ENCODE data around the gene CCDC106.

Gene CCDC106

DNA sequence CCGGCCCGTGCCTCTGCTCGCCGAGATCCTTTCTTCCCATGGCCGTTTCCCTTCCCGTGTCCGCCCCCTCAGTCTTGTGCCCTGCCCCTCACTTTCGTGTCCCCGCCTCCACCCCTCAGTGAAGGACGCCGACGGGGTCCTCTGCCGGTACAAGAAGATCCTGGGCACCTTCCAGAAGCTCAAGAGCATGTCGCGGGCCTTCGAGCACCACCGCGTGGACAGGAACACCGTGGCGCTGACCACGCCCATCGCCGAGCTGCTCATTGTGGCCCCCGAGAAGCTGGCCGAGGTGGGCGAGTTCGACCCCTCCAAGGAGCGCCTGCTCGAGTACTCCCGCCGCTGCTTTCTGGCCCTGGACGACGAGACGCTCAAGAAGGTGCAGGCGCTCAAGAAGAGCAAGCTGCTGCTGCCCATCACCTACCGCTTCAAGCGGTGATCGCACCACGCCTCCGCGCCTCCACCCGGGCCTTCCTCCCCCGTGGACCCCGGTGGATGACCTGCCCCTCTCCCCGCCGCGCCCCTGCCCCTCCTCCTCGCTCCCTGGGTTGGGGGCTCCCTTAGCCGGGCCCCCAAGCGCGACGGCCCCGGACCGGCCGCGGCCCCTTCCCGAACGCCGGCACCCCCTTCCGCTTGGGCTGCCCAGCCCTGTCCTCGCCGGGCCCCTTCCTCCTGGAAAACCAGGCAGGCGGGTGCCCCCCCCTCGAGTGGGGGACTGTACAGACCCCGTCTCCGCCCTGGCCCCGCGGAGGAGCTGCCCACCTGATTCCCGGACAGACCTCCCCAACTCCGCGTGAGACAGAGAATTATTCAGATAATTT lies 4.5 kb downstream of the CCDC106 start:
- no peak for DNase-seq

DNA sequence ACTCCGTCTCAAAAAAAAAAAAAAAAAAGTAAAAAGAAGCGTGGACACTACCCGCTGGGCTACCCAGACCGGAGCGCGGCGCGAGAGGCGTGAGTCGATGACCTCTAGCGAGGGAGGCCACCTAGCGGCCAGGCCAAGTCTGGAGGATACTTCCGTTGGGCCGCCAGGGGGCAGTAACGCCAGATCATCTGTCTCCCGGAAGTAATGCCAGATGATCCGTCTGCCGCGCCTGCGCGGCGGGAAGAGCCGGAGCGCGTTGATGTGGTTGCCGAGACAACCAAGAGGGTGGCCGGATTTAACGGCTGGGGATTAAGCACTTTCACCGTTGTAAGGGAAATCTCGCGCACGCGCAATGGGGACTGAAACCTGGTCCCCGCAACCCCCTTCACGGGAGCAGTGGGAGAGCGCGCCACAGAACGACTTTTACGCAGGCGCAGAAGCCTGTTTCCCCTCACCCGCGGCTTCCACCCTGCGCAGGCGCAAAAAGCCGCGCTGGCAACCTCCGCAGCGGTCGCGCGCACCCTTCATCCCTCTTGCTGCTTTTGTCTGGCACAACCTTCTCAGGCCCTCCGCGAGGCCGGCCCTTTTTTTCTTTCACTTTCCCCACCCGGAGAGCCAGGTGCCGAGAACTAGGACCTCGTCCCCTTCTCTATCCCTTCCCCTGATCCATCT lies 5.8 kb downstream of the CCDC106 start:
- DNase-seq = peak; percentile 100

DNA sequence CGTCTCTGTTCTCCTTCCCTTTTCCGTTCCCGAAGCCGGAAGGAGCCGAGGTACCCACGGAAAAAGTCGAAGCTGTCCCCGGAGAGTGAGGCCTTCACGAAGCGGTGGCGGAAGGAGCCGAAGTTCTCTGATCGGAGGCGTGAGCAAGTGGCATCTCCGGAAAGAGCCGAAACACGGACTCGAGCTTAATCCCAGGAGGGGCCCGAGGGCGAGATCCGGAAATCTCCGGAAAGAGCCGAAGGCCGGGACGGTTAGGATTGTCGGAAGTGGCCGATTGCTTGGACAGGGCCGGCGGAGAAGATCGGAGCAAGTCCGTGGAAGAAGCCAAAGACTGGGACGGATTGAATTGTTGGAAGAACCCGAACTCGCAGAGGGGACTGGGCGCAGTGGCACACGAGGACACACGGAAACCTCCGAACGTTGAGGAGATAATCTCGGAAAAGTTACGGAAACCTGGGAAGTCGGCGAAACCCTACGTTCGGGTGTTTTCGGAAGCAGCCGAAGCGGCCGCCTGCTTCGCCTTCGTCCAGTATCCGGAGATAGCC lies 6.4 kb downstream of the CCDC106 start:
- peak; percentile 99 for DNase-seq

DNA sequence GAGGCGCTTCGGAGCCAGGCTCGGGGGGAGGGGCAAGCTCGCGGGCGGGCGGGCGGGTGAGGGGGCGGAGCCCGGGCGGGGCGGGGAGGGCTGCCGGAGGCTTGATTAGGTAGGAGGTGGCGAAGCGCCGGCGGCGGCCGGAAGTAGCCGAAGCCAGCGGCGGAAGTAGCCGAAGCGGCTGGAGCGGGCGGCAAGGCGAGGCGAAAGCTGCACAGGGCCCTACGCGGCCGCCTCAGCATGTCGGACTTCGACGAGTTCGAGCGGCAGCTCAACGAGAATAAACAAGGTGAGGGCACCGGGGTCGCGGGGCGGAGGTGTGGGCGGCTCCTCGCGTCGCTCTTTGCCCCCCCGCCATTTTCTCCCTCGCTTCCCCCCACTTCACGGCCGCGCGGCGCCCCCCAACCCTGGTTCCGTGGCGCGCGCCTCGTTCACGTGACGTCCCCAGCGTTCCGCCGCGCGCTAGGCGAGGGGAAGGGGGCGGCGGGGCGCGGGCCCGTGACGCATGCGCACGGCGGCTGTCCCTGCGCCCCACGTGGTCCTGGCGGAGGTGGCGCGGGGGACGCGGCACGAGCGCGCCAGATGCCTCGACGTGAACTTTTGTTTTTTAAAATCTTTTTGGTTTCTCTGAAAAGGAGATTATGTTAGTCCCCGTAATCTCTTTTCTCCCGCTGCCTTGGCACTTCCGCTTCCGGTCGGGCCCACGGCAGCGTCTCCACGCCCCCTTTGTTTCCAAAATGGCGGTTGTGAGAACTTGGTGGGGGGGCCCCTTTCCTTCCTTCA lies 7.0 kb downstream of the CCDC106 start, which contains the start of gene U2AF2:
U2AF2 (plus strand) TSS at position 168 of the 780 bp plus-strand sequence; CDS start at position 238, 70 bp downstream.
- peak; percentile 95 for DNase-seq

DNA sequence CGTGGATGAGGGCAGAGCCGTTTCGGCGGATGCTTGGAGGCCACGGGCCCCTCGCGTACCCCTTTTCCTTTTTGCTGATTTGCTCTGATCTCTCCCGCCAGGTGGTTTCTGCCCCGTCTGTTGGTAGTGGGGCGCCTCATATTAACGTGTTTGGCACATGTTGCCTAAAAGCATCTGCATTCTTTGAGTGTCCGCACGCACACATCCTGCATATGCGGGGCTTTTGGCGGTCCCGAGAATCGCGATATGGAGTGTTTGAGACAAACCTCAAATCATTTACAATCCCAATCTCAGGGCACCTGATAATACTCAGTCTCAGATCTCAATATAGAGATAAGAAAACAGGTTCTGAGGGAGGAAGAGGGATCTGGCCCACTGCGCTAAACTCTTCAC lies 7.6 kb downstream of the CCDC106 start:
- no peak for DNase-seq

DNA sequence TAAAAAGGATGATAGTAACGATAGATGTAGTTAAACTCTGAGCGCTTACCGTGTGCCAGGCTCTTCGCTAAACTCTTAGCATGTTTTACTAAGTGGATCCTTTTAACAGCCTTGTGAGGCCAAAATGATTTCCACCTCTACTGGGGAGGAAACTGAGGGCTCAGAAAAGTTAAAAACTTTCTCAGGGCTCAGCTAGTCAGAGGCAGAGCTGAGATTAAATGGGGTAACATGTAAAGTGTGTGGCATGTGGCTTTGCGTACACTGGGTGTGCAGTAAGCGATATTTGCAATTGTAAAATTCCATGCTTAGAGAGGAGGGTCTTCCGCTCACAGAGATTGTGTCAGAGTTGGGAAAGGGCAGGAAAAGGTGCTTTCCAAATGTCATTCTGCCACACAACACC lies 8.5 kb downstream of the CCDC106 start:
- DNase-seq = no peak

DNA sequence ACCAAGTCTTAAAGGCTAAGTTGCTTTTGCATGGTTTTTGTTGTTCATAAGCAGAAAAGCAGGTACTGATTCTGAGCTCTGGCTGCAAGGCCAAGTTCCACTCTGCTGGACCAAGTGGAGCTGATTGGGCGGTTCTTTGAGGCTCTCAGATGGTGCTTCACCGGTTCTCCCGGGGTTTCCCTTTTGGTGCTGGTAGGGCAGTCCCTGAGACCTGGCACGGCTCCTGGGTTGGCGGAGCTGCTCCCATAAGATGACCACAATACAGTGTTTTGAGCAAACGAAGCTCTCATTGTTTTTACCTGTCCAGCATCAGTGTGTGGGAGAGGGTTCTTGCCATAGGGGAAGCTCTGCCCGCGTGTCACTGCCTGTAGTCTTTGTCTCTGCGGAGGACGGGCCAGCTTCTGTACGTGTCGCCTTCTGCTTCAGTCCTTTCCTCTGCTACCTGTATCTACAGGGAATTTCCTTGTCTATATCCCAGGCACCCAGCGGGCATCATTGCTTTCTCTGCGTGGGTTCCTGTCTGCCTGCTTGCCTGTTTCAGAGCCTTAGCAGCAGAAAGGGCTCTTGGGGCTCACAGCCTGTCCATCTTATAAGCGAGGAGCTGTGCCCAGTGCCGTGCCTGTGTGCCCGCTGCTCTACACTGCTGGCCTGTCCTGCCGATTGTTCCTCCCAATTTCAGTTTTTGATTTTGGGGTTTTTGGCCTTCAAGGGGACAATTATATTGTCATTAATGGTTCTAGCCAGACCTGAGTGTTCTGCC lies 9.2 kb downstream of the CCDC106 start:
- no peak for DNase-seq

DNA sequence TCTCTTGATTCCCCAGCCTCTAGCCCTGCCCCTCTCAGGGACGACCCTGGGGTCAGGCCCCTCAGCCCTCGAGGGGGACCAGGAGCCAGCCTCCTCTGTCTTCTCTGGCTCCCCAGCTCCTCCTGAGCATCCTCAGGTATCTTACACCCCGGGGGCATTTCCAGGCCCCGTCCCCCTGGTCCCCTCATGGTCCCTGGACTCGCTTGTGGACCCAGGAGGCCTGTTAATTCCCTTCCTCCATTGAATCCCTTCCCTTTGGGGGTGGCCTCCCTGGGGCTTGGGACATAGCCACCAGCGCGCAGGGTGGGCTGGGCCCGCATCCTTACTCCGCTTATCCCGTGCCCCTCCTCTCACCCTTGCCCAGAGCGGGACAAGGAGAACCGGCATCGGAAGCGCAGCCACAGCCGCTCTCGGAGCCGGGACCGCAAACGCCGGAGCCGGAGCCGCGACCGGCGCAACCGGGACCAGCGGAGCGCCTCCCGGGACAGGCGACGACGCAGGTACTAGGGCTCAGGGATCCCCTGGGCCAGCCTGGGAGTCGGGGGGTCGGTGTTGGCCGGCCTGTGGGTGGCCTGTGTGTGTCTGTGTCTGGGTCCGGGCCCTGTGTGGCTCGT lies 10.9 kb downstream of the CCDC106 start:
- DNase-seq = no peak

DNA sequence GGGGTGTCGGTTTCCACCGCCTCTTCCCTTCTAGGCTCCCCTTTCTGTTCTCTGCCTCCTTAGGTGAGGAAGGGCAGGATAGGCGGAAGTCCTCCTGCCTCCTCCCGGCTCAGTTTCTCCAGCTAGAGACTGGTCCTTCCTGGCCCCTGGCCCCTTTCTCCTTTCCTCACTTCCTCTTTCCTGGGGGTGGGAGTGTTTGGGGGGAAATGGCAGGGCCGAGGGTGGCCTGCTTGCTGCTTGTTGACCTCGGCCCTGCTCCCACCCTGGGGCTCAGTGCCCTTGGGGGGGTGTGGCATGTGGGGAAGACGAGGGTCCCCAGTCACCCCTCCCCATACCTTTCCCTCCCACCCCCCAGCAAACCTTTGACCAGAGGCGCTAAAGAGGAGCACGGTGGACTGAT lies 11.8 kb downstream of the CCDC106 start:
- DNase-seq = no peak

DNA sequence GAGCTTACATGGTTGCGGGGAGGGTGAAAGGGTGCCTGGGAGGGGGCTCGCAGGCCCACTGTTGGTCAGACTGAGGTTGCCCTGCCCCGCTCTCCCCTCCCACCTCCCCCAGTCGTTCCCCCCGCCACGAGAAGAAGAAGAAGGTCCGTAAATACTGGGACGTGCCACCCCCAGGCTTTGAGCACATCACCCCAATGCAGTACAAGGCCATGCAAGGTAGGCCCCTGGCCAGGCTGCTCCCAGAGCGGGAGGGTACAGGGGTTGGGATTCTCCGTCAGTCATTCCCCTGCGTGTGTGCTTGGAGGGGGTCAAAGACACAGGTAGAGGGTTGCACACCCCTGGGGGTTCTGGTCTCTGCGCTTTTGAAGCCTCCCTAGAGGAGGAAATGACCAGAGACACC lies 12.4 kb downstream of the CCDC106 start:
- no peak for DNase-seq

DNA sequence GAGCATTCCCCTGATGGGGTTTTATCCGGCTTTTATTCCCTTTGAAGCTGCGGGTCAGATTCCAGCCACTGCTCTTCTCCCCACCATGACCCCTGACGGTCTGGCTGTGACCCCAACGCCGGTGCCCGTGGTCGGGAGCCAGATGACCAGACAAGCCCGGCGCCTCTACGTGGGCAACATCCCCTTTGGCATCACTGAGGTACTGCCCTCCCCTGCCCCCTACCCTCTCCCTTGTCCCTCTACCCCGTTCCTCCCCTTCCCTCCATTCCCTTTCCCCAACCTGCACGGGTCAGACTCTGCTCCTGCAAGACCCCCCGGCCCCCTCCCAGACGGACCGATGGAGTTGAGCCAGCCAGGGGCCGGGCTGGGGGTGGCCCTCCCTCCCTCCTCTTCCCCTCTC lies 13.0 kb downstream of the CCDC106 start:
- DNase-seq = no peak

DNA sequence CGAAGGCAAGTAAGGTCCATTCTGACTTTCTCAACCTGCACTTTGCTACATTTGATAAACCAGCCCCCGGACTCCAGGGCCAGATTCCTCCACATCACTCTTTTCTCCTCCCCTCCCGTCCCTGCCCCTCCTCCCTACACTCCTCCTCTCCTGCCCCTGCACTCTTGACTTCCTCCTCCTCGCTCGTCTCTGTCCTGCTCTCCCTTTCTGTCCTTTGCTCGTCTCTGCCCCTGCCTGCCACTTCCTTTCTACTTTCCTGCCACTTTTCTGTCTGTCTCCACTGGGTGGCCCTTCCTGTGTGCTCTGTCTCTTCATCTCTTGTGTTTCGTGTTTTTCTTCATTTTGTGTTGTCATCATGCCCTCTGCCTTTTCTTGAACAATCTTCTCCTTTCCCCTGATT lies 13.8 kb downstream of the CCDC106 start:
- no peak for DNase-seq

DNA sequence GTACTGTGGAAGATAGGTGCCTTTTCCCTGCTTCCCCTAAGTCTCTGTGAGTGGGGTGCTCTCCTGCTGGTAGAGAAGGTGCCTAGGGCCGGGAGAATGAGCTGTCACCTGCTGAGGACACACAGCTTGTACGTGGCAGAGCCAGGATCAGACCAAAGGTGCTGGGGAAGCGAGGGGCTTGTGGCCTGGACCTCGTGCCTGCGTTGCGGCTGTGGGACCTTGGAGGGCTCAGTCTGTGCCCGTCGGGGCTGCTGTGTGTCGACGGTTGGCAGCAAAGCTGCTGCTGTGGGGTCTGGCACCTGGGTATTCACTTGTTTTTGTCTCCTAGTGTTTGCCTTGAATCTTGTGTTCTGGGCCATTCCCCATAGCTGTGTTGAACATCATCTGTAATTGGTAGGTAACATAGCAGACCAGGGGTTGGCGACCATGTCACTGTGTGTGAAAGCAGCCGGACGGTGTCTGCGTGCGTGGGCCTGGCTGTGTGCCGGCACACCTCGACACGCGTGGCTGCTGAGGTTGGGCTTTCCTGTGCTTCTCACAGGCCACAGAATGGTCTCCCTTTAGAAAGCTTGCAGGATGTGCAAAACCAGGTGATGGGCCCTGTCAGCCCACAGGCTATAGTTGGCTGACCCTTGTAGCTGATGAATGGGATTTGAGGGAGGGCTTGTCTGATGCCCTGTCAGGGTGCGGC lies 16.0 kb downstream of the CCDC106 start:
- DNase-seq = no peak

DNA sequence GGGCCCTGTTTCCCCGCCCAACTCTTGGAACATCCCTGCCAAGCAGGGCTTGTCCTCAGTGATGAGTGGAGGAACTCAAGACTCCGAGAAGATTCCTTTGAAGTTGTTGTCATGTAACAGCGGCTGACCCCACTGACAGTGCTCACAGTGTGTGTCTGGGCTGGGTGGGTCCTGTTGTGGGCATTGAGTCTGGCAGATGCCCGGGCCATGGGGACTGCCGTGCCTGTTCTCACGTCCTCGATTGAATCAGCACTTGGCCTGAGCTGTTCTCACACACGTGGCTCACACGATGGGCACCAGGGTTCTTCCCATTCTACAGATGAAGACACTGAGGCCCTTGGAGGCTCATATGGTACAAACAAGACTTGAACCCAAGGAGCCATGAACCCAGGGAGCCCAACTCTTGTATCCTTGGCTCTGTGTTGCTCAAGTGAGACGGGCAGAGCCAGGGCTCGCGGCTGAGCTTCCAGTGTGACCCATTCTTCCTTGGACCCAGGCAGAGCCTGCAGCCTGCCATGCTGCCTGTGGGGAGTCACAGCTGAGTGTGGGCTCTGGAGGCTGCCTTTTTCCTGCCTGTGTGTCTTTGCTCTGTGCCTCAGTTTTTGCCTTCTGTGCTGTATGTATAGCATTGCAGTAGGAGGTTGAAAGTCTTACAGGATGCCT lies 18.5 kb downstream of the CCDC106 start:
- no peak for DNase-seq

DNA sequence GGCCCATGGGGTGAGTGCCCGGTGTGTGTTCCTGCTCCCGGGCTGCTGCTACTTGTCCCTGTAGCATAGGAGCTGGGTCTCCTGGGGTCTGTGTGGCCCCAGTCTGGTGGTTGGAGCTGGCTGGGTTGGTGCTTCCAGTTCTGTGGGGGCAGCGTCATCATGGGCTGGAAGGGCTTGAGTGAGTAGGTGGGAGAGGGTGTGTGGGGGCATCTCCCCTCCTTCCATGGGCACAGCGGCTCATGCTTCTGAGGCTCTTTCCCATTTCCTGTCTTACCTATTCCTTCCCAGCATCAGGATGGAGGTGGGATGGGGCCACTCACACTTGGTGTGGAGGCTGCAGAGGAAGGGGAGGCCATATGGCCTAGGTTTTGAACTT lies 19.0 kb downstream of the CCDC106 start:
- no peak for DNase-seq

DNA sequence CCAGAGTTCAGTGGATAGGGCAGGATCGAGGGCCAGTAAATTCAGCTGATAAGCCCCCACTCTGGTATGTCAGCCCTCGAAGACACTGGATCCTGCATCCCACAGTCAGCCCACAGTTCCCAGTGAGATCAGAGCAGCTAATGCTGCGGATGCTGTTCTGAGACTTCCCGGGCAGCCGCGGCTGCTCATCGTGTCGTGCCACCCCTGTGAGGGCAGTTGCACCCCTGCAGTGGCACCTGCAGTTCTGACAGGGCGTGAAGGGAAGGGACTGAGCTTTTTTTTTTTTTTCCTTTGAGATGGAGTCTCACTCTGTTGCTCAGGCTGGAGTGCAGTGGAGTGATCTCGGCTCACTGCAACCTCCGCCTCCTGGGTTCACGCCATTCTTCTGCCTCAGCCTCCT lies 19.5 kb downstream of the CCDC106 start:
- no peak for DNase-seq

DNA sequence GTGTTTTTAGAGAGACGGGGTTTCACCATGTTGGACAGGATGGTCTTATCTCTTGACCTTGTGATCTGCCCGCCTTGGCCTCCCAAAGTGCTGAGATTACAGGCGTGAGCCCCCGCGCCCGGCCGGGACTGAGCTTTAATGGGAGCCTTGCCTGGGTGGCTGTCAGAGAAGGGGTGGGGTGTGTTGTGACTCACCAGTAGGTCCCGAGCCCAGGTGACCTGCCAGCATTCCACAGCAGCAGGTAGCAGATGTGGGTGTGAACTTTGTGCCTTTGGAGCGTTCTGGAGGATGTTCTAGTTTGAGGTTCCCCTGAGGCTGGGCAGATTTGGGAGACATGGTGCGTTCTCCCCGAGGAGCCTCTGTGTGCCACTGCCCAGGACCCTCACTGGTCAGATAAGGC lies 19.9 kb downstream of the CCDC106 start:
- no peak for DNase-seq

DNA sequence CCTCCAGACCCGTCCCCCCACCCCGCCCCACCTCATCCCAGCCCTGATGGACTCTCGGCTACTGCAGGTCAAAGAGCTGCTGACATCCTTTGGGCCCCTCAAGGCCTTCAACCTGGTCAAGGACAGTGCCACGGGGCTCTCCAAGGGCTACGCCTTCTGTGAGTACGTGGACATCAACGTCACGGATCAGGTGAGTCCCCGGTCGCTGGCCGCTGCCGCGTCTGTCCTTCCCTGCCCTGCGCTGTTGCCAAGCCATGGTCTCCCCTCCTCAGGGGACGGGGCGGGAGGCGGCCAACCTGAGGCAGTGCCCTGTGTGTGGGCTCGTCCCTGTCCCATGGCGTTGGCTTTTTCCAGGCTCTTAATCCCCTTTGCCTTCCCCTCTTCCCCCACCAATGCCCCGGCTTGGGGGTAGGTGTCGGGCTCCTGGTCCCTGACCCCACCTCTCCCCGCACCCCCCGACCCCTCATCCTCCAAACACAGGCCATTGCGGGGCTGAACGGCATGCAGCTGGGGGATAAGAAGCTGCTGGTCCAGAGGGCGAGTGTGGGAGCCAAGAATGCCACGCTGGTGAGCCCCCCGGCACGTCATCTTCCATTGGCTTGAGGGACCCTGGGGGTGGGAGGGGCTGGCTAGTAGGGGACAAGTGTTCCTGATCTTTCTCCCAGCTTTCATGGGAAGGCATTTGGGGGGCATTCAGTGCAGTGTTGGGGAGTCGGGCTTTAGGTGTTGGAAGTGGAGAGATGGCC lies 20.8 kb downstream of the CCDC106 start:
- DNase-seq = no peak

DNA sequence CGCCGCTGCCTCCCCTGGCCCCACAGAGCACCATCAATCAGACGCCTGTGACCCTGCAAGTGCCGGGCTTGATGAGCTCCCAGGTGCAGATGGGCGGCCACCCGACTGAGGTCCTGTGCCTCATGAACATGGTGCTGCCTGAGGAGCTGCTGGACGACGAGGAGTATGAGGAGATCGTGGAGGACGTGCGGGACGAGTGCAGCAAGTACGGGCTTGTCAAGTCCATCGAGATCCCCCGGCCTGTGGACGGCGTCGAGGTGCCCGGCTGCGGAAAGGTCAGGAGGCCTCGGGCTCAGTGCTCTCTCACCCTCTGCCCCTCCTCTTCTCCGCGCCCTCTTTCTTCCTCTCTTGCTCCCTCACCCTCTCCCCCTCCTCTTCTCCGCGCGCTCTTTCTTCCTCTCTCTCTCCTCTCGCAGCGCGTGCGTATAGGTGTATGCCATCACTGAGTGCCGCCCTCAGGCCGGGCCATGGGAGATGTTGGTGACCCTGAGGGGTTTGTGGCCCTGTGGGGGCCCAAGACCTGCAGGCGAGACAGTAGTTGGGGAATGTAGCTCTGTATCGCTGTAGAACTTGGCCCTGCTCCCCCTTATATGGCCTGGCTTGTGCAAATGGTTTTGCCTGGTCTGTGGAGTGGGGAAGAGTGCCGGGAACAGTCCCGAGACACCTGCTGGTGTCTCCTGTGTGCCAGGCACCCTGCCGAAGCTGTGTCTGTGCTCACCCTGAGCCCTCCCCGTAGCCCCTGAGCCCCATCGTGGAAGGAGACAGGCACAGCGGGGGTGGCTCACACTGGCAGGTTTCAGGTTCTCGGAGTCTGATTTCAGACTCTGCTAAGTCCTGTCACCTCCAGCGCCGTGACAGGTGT lies 21.6 kb downstream of the CCDC106 start:
- DNase-seq = no peak

Measured in CD4-positive, alpha-beta T cell treated with Interleukin-15 for 1 hour (primary cell).